Renal cortex interstitium (tissue), 3 donors: ENCODE results near the gene GBP7. TPM values are rescaled to one million over a fixed set of nuclear protein-coding genes. Genes with fewer than 3 reads are reported as not detected.

Experiments
- polyA plus RNA-seq, 3 donors: library from polyadenylated mRNA; unstranded; fragments of 120-200 nt; gene quantifications; one replicate each; pipeline ENCODE4 v1.2.1, GENCODE V29; 2013; ENCODE audit not compliant: insufficient read length in 3 of 3

The GBP7 gene
- polyA plus RNA-seq, 3 donors, result 0.13 to 0.19 TPM; not detected in 1

Other genes with a start within 250 kb of the GBP7 start
- gene KYAT3, start 183.4 kb downstream of the GBP7 start, polyA plus RNA-seq, result 10 to 100 TPM; 38.8 to 56.9 (median 48.5) TPM
- 10 to 100 TPM; 18.3 to 23.1 (median 18.5) TPM for gene RBMXL1, start 183.4 kb downstream of the GBP7 start, polyA plus RNA-seq
- gene GBP3, start 153.1 kb downstream of the GBP7 start, polyA plus RNA-seq, result 10 to 100 TPM; 11.4 to 19.2 (median 15.9) TPM
- 10 to 100 TPM in 2 of 3 donors, 1 to 10 TPM in 1; 7.7 to 18.5 (median 14.8) TPM for gene GBP1, start 110.8 kb downstream of the GBP7 start, polyA plus RNA-seq
- gene GBP2, start 49.9 kb downstream of the GBP7 start, polyA plus RNA-seq, result 1 to 10 TPM; 1.8 to 2.8 (median 2.0) TPM
- gene GBP4, start 22.9 kb upstream of the GBP7 start, polyA plus RNA-seq, result 10 to 100 TPM in 1 of 3 donors, 1 to 10 TPM in 2; 7.1 to 11.2 (median 9.7) TPM
- gene GBP5, start 96.9 kb upstream of the GBP7 start, polyA plus RNA-seq, result under 1 TPM; 0.39 to 0.84 (median 0.40) TPM
- under 1 TPM in 2 of 3 donors, not detected in 1; 0.06 to 0.08 TPM for gene GBP6, start 188.1 kb upstream of the GBP7 start, polyA plus RNA-seq